Endothelial cell of umbilical vein (primary cell): ENCODE data around the gene CAMTA1. TPM values are rescaled to one million over a fixed set of nuclear protein-coding genes. Genes with fewer than 3 reads are reported as not detected.

Experiments used
- BruUV-seq: library from RNA; stranded (reverse); fragments of 400-500 nt; replicated peaks from 2 replicates; lab custom pipeline; 2021; lab: Mats Ljungman, UMichigan
- CTCF ChIA-PET: fragments of 300-600, 350-600 bp; sonication (Branson Sonifier 250); formaldehyde crosslinking; loops from one replicate; lab custom pipeline; 2021; ENCODE audit warnings: antibody characterized with exemption, inconsistent platforms; lab: Charles Lee
- POLR2A ChIA-PET: fragments of 300-600, 350-600 bp; sonication (Branson Sonifier 250); formaldehyde crosslinking; loops from one replicate; lab custom pipeline; 2021; ENCODE audit warnings: antibody characterized with exemption, inconsistent platforms; lab: Charles Lee
- DNase-seq: peaks from one replicate; pipeline ENCODE4 v3.0.0-alpha.2; 2011; ENCODE audit warnings: low read depth, low spot score
- FAIRE-seq: peaks from 2 replicates; lab custom pipeline; 2011; peaks lifted over from hg19 to GRCh38; lab: Jason Lieb, UNC
- H2AFZ ChIP-seq: 2 replicates; pipeline ENCODE4 v1.6.0; 2012; ENCODE audit warnings: low read depth, low read length, control low read depth, inconsistent platforms
- H3K27ac ChIP-seq: 2 replicates; pipeline ENCODE4 v1.5.1; 2011; ENCODE audit warnings: low read depth, mild to moderate bottlenecking, control low read depth, low read length, moderate library complexity; ENCODE audit not compliant: insufficient read depth
- H3K27me3 ChIP-seq, 2 experiments: 2 replicates each; pipeline versions ENCODE4 v1.6.0 to v1.6.1; 2011; ENCODE audit warnings: low read length in 2 of 2, mixed read lengths in 1 of 2; ENCODE audit not compliant: control insufficient read depth in 2 of 2, insufficient read depth in 2 of 2
- H3K36me3 ChIP-seq, 2 experiments: 2 replicates in 1 of 2; 3 replicates in 1 of 2; pipeline ENCODE4 v1.5.1; 2011; ENCODE audit warnings: low read length in 2 of 2, mild to moderate bottlenecking in 1 of 2, moderate library complexity in 1 of 2; ENCODE audit not compliant: control insufficient read depth in 2 of 2, insufficient read depth in 2 of 2; ENCODE audit errors: extremely low read depth in 1 of 2
- H3K4me1 ChIP-seq: 3 replicates; pipeline ENCODE4 v1.5.1; 2011; ENCODE audit warnings: mild to moderate bottlenecking, low read length; ENCODE audit not compliant: control insufficient read depth, insufficient read depth; ENCODE audit errors: extremely low read depth
- H3K4me2 ChIP-seq: 2 replicates; pipeline ENCODE4 v1.6.1; 2011; ENCODE audit warnings: low read length, control low read depth, mixed read lengths; ENCODE audit not compliant: insufficient read depth
- H3K4me3 ChIP-seq, 3 experiments: fragments of 200-600 bp in 1 of 3; sonication (generic), shearing (Covaris generic) in 1 of 3; replicated peaks in 1 of 3; 2 replicates each; pipeline ENCODE4 v1.5.1; 2011 to 2016; ENCODE audit warnings: control low read depth in 3 of 3, low read length in 3 of 3, mild to moderate bottlenecking in 2 of 3, inconsistent platforms in 1 of 3, low read depth in 1 of 3, moderate library complexity in 1 of 3; ENCODE audit not compliant: insufficient read depth in 1 of 3
- H3K79me2 ChIP-seq: 2 replicates; pipeline ENCODE4 v1.6.0; 2012; ENCODE audit warnings: low read length, inconsistent platforms; ENCODE audit not compliant: control insufficient read depth, insufficient read depth
- H3K9ac ChIP-seq: replicated peaks from 2 replicates; pipeline ENCODE3; 2011; ENCODE audit warnings: low read length, control low read depth; ENCODE audit not compliant: insufficient read depth; ENCODE audit errors: extremely low read depth
- H3K9me1 ChIP-seq: replicated peaks from 3 replicates; pipeline ENCODE4 v1.6.0; 2011; ENCODE audit warnings: mild to moderate bottlenecking, low read length; ENCODE audit not compliant: control insufficient read depth, insufficient read depth; ENCODE audit errors: extremely low read depth
- H3K9me3 ChIP-seq: replicated peaks from 2 replicates; pipeline ENCODE4 v1.5.1; 2012; ENCODE audit warnings: low read length, inconsistent platforms; ENCODE audit not compliant: control insufficient read depth, insufficient read depth
- H4K20me1 ChIP-seq: replicated peaks from 2 replicates; pipeline ENCODE3; 2011; ENCODE audit warnings: mild to moderate bottlenecking, low read length; ENCODE audit not compliant: control insufficient read depth, insufficient read depth; ENCODE audit errors: extremely low read depth
- EZH2 ChIP-seq: IDR thresholded peaks from 2 replicates; pipeline ENCODE4 v1.6.1; 2012; ENCODE audit warnings: borderline replicate concordance, low read depth, mild to moderate bottlenecking, moderate library complexity, low read length, inconsistent platforms; ENCODE audit not compliant: severe bottlenecking
- FOS ChIP-seq: IDR thresholded peaks from 2 replicates; pipeline ENCODE4 v1.6.1; 2011; ENCODE audit warnings: mild to moderate bottlenecking, low read length, moderate library complexity, borderline replicate concordance; ENCODE audit not compliant: insufficient read depth
- GATA2 ChIP-seq: IDR thresholded peaks from 2 replicates; pipeline ENCODE4 v1.7.0; 2011; ENCODE audit warnings: low read depth, mild to moderate bottlenecking, moderate library complexity, mixed read lengths, low read length; ENCODE audit not compliant: insufficient read length, insufficient read depth
- JUN ChIP-seq: IDR thresholded peaks from 2 replicates; pipeline ENCODE4 v1.6.1; 2011; ENCODE audit warnings: borderline replicate concordance, low read depth; ENCODE audit not compliant: insufficient read length, insufficient read depth
- MYC ChIP-seq: IDR thresholded peaks from one replicate; pipeline ENCODE4 v1.6.1; 2011; ENCODE audit warnings: mild to moderate bottlenecking, low read depth, low read length
- POLR2A ChIP-seq: IDR thresholded peaks from 2 replicates; pipeline ENCODE4 v1.6.1; 2012; ENCODE audit warnings: low read depth, mild to moderate bottlenecking, control low read depth, low read length
- POLR2AphosphoS5 ChIP-seq: IDR thresholded peaks from 2 replicates; pipeline ENCODE4 v1.6.1; 2012; ENCODE audit warnings: low read depth, mild to moderate bottlenecking, control low read depth, low read length, moderate library complexity; ENCODE audit not compliant: insufficient read depth
- dilution Hi-C: fragments of 300-500 bp; cut with MboI; formaldehyde crosslinking; loops from one replicate; pipeline ENCODE4 v1.15.0; 2019; ENCODE audit warnings: low sequenced_read_pairs; ENCODE audit not compliant: extremely low pct_ligation_motif_present
- intact Hi-C: fragments of 100-400 bp; cut with micrococcal nuclease; formaldehyde crosslinking; loops from one replicate; pipeline ENCODE4 v1.10.0; 2022
- polyA plus RNA-seq, 4 experiments: library from polyadenylated mRNA; depleted of rRNA in 3 of 4; stranded (reverse) in 3 of 4; unstranded in 1 of 4; fragments of >200 nt; gene quantifications; 2 replicates each; pipeline versions ENCODE4 v1.2.1 to v1.2.3, GENCODE V29; 2011 to 2012; ENCODE audit warnings: missing spikeins in 1 of 4
- total RNA-seq: library from RNA; stranded (reverse); gene quantifications from 2 replicates; pipeline ENCODE4 v1.2.3, GENCODE V29; 2021
- TF ChIP-seq, protein P1 (sequence below), 2 donors: IDR thresholded peaks; 1 replicate in 1 of 2; 2 replicates in 1 of 2; pipeline ENCODE4 v1.5.1; 2011; ENCODE audit warnings: low read length in 2 of 2, mild to moderate bottlenecking in 2 of 2, moderate library complexity in 2 of 2, control low read depth in 1 of 2, inconsistent platforms in 1 of 2, low read depth in 1 of 2; ENCODE audit not compliant: insufficient read depth in 1 of 2; ENCODE audit errors: extremely low read depth in 1 of 2
- TF ChIP-seq, protein P2 (sequence below): IDR thresholded peaks from 2 replicates; pipeline ENCODE4 v1.6.1; 2011; ENCODE audit not compliant: insufficient read depth, insufficient read length

Gene CAMTA1
- total and polyA plus RNA-seq, 2 donors (not counting 3 experiments of a cell fraction or from before 2014, with no cell fraction given), result 50.8 to 92.7 TPM

DNA sequence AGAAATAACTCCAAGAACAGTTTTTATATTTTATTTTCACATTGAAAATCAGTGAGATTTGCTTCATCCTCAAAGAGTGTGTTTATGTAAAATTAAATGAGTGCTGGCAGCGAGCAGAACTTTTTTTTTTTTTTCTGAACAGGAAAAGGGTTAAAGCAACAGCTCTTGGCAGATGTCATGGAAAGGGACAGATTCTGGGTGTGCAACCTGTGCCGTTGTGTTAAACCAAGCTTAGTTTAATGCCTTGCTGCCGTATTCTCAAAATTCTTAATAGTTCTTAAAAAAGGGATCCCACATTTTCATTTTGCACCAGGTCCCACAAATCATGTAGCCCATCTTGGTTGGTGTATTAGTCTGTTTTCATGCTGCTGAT lies 758.5 kb downstream of the CAMTA1 start:
- intact Hi-C loops, result loop anchor here (10.0 kb wide), 2 partner anchors 221 to 749 kb away; no protein-coding TSS in a partner anchor
- H3K4me2 ChIP-seq, result no peak overlapping the region
- no peaks in the 10 kb centered on the region for H3K36me3 ChIP-seq
- H3K27ac ChIP-seq, result no peak overlapping the region
- no peaks in the 10 kb centered on the region for H3K9me3 ChIP-seq
- H3K4me3 ChIP-seq, result no peak overlapping the region
- H3K4me1 ChIP-seq, result no peaks in the 10 kb centered on the region
- H3K27me3 ChIP-seq, result no peaks in the 10 kb centered on the region
- no peaks in the 10 kb centered on the region for H3K9me1 ChIP-seq
- FAIRE-seq, result no peak
- ChIA-PET CTCF (no interaction called here), POLR2A (no interaction called here)
- no peak overlapping the region for H3K9ac ChIP-seq
- no peak overlapping the region for H2AFZ ChIP-seq
- DNase-seq, result no peak
- no peaks in the 10 kb centered on the region for H3K79me2 ChIP-seq
- TF ChIP-seq FOS, result no peak
- TF ChIP-seq, protein P1, sequence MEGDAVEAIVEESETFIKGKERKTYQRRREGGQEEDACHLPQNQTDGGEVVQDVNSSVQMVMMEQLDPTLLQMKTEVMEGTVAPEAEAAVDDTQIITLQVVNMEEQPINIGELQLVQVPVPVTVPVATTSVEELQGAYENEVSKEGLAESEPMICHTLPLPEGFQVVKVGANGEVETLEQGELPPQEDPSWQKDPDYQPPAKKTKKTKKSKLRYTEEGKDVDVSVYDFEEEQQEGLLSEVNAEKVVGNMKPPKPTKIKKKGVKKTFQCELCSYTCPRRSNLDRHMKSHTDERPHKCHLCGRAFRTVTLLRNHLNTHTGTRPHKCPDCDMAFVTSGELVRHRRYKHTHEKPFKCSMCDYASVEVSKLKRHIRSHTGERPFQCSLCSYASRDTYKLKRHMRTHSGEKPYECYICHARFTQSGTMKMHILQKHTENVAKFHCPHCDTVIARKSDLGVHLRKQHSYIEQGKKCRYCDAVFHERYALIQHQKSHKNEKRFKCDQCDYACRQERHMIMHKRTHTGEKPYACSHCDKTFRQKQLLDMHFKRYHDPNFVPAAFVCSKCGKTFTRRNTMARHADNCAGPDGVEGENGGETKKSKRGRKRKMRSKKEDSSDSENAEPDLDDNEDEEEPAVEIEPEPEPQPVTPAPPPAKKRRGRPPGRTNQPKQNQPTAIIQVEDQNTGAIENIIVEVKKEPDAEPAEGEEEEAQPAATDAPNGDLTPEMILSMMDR (IDR thresholded peaks at IDR 0.05; ENCODE audit: extremely low read depth in 1 of 2, insufficient read depth in 1 of 2, low read depth in 1 of 2, low read length in 2 of 2), result no peak
- TF ChIP-seq, protein P2, sequence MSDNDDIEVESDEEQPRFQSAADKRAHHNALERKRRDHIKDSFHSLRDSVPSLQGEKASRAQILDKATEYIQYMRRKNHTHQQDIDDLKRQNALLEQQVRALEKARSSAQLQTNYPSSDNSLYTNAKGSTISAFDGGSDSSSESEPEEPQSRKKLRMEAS, result no peak
- TF ChIP-seq POLR2AphosphoS5, result no peak
- no peak for TF ChIP-seq EZH2
- TF ChIP-seq GATA2, result no peak
- no peak for TF ChIP-seq JUN
- no peak for TF ChIP-seq POLR2A
- TF ChIP-seq MYC, result no peak
- dilution Hi-C loops, result no loop called here
- BruUV-seq, result no TSS peak
- no peaks in the 10 kb centered on the region for H4K20me1 ChIP-seq
